ENCODE results near the gene ST8SIA5.

Gene ST8SIA5

DNA sequence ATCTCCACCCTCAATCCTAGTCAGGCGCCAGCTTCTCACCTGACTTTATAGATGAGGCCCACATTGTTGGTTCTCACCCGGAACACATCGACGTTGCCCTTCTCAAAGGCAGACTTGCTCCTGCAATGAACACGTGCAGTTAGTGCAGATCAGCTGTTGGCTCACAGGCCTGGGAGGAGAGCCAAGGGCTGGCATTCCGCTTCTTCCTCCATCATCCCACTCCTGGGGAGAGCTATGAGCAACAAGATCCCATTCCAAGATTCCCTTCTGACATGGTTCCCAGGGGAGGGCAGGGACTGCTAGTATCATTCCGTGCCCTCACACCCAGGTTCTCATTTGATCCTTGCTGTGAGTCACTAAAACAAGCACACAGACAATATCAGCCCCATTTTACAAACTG, 114.9 kb downstream of the ST8SIA5 start:
- ATAC-seq (ENCODE audit: low read depth) (no peak), DNase-seq (ENCODE audit: low spot score) (no peak)
- Histone ChIP-seq H3K4me1 (ENCODE audit: insufficient read depth, poor library complexity, severe bottlenecking) (no peaks in the 10 kb centered on the region), H3K27ac (ENCODE audit: poor library complexity, severe bottlenecking) (no peak overlapping the region), H3K27me3 (ENCODE audit: insufficient read depth, poor library complexity, severe bottlenecking) (no peaks in the 10 kb centered on the region), H3K4me3 (ENCODE audit: severe bottlenecking) (no peak overlapping the region), H3K9me3 (ENCODE audit: severe bottlenecking) (no peaks in the 10 kb centered on the region), H3K36me3 (ENCODE audit: low read depth) (no peaks in the 10 kb centered on the region)
- TF ChIP-seq, protein P1, sequence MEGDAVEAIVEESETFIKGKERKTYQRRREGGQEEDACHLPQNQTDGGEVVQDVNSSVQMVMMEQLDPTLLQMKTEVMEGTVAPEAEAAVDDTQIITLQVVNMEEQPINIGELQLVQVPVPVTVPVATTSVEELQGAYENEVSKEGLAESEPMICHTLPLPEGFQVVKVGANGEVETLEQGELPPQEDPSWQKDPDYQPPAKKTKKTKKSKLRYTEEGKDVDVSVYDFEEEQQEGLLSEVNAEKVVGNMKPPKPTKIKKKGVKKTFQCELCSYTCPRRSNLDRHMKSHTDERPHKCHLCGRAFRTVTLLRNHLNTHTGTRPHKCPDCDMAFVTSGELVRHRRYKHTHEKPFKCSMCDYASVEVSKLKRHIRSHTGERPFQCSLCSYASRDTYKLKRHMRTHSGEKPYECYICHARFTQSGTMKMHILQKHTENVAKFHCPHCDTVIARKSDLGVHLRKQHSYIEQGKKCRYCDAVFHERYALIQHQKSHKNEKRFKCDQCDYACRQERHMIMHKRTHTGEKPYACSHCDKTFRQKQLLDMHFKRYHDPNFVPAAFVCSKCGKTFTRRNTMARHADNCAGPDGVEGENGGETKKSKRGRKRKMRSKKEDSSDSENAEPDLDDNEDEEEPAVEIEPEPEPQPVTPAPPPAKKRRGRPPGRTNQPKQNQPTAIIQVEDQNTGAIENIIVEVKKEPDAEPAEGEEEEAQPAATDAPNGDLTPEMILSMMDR (IDR thresholded peaks at IDR 0.05; ENCODE audit: poor library complexity, severe bottlenecking), result no peak

DNA sequence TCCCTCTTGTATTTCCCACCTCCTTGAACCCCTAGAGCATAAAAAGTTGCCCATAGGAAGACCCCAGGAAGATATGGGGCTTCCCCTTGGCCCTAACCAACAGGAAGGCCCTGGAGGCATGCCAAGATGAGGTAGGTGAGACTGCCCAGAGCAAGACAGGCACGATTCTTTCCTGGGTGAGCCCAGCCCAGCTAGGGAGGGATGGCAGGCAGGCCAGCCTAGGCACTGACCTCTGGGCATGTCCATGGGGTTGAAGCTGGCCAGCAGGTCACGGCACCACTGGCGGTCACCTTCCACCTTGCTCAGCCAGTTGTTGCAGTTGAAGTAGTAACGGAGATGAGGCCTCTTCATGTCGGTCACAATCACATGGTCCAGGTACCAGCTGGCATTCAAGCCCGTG, 117.5 kb downstream of the ST8SIA5 start:
- no peak overlapping the region for H3K4me3 ChIP-seq (ENCODE audit: severe bottlenecking)
- H3K9me3 ChIP-seq (ENCODE audit: severe bottlenecking), result no peaks in the 10 kb centered on the region
- no peak for DNase-seq (ENCODE audit: low spot score)
- TF ChIP-seq, protein P1 (IDR thresholded peaks at IDR 0.05; ENCODE audit: poor library complexity, severe bottlenecking), result no peak
- no peaks in the 10 kb centered on the region for H3K36me3 ChIP-seq (ENCODE audit: low read depth)
- H3K4me1 ChIP-seq (ENCODE audit: insufficient read depth, poor library complexity, severe bottlenecking), result no peaks in the 10 kb centered on the region
- no peaks in the 10 kb centered on the region for H3K27me3 ChIP-seq (ENCODE audit: insufficient read depth, poor library complexity, severe bottlenecking)
- no peak overlapping the region for H3K27ac ChIP-seq (ENCODE audit: poor library complexity, severe bottlenecking)
- no peak for ATAC-seq (ENCODE audit: low read depth)

DNA sequence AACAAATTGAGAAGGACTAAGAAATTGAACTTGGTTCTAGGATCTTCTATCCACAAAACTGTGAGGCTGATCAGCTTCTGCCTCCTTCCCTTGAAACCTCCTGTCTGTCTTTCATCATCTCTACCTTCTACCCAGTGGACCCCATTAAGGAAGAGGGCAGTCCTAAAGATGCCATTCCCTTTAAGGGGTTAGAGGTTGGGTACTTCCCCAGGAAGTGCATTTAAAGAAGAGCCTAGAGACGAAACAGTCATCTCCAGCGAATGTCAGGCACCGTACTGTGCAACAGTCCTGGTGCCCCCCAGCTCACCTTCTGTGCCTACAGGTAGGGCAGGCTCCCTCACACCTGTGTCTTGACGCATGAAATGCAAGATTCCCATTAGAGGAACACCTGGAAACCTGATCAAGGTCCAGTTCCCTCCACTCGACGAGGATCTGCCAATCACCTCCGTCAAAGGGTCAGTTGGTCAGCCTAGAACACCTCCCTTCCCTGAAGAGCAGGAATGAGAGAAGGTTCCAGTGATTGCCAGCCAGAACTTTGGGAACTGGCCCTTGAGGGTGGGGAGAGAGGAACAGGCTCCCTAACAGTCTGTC, 120.7 kb downstream of the ST8SIA5 start:
- DNase-seq (ENCODE audit: low spot score) (no peak), ATAC-seq (ENCODE audit: low read depth) (no peak)
- no peaks in the 10 kb centered on the region for H3K27me3 ChIP-seq (ENCODE audit: insufficient read depth, poor library complexity, severe bottlenecking)
- no peaks in the 10 kb centered on the region for H3K9me3 ChIP-seq (ENCODE audit: severe bottlenecking)
- no peak overlapping the region for H3K27ac ChIP-seq (ENCODE audit: poor library complexity, severe bottlenecking)
- H3K4me3 ChIP-seq (ENCODE audit: severe bottlenecking), result no peak overlapping the region
- H3K4me1 ChIP-seq (ENCODE audit: insufficient read depth, poor library complexity, severe bottlenecking), result no peaks in the 10 kb centered on the region
- H3K36me3 ChIP-seq (ENCODE audit: low read depth), result no peaks in the 10 kb centered on the region
- TF ChIP-seq, protein P1 (IDR thresholded peaks at IDR 0.05; ENCODE audit: poor library complexity, severe bottlenecking), result no peak

DNA sequence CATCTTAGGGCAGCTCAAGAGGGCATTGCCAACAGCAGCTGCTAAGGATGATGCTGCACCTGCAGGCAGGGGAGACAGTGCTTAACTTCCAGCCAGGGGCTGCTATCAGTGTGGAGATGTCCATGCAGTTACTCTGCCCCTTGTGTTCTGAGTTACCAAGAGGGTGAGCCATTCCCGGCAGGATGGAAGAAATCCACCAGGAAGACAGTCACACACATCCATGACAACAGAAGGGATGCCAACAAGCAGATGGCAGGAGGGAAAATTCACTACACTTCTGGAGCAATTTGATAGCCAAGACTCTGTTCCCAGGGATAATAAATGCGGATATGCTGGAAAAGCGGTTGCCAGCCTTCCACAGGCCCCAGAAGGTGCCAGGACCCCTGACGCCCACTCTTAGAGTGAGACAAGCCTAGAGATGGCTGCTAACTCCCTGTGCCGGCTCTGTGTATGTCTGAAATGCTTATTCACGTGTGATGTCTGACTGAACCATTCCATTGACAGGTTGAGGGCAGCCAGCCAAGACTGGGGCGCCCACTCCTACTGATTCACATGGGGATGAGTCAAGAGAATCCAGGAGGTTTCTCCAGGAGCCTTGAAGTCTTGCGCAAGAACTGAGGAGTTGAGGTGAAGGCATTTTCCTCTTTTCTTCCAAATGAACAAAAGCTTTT, 124.3 kb downstream of the ST8SIA5 start:
- DNase-seq (ENCODE audit: low spot score) (peak; percentile 91), ATAC-seq (ENCODE audit: low read depth) (peak; percentile 98)
- TF ChIP-seq, protein P1 (IDR thresholded peaks at IDR 0.05; ENCODE audit: poor library complexity, severe bottlenecking), result no peak
- no peaks in the 10 kb centered on the region for H3K9me3 ChIP-seq (ENCODE audit: severe bottlenecking)
- H3K36me3 ChIP-seq (ENCODE audit: low read depth), result no peaks in the 10 kb centered on the region
- no peak overlapping the region for H3K4me3 ChIP-seq (ENCODE audit: severe bottlenecking)
- H3K4me1 ChIP-seq (ENCODE audit: insufficient read depth, poor library complexity, severe bottlenecking), result no peaks in the 10 kb centered on the region
- no peaks in the 10 kb centered on the region for H3K27me3 ChIP-seq (ENCODE audit: insufficient read depth, poor library complexity, severe bottlenecking)
- no peak overlapping the region for H3K27ac ChIP-seq (ENCODE audit: poor library complexity, severe bottlenecking)

DNA sequence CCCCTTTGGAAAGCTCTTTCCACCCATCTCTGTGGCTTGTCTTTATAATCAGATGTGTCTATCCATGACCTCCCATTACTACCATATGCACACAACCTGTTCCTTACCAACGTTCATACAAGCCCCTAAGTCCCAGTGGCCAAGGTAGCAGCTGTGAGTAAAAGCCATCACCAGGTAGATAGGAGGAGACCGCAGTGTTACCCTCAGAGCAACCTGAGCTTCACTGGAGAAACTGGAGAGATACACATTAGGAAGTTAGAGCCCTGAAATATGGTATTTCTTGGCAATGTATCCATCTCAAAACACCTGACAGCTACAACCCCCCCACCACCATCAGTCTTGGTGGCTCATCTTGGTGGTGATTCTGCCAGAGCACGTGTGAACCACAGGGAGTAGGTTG, 125.9 kb downstream of the ST8SIA5 start:
- Histone ChIP-seq H3K9me3 (ENCODE audit: severe bottlenecking) (no peaks in the 10 kb centered on the region), H3K27ac (ENCODE audit: poor library complexity, severe bottlenecking) (no peak overlapping the region), H3K27me3 (ENCODE audit: insufficient read depth, poor library complexity, severe bottlenecking) (no peaks in the 10 kb centered on the region), H3K4me3 (ENCODE audit: severe bottlenecking) (no peak overlapping the region), H3K36me3 (ENCODE audit: low read depth) (no peaks in the 10 kb centered on the region), H3K4me1 (ENCODE audit: insufficient read depth, poor library complexity, severe bottlenecking) (no peaks in the 10 kb centered on the region)
- TF ChIP-seq, protein P1 (IDR thresholded peaks at IDR 0.05; ENCODE audit: poor library complexity, severe bottlenecking), result no peak
- no peak for ATAC-seq (ENCODE audit: low read depth)
- DNase-seq (ENCODE audit: low spot score), result no peak

Measured in RWPE2 (cell line).